ENCODE measurements around the gene CAPRIN1.
"Not testable (repeated sequence)": the region's sequence is repeated elsewhere in the genome, so short reads cannot be mapped to it uniquely, and the experiment has no call there.

The CAPRIN1 gene

GRCh38 chr11:34050581-34051348 is 766 bp upstream of the CAPRIN1 start:
- DNase-seq (ENCODE audit: low spot score), result no peak

DNA sequence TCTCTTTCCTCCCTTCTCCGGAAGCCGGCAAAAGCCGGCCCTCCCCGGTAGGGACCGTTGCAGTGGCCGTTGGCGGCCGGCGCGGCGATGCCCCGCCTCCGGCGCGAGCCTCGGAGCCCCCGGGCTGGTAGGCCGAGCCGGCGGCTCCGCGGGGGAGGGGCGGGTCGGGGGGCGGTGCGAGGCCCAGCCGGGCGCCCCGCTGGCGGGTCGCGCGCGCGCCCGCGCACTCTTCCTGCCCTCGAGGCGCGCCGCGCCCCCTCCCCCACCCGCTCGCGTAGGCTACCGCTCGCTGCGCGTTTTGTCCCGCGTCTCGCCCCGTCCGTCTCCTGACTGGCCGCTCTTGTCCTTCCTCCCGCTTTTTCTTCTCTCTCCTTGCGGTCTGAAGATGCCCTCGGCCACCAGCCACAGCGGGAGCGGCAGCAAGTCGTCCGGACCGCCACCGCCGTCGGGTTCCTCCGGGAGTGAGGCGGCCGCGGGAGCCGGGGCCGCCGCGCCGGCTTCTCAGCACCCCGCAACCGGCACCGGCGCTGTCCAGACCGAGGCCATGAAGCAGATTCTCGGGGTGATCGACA is 591 bp downstream of the CAPRIN1 start:
- DNase-seq (ENCODE audit: low spot score), result peak; percentile 84

GRCh38 chr11:34052608-34053160 is 1.2 kb downstream of the CAPRIN1 start:
- no peak for DNase-seq (ENCODE audit: low spot score)

- peak; percentile 67 for DNase-seq (ENCODE audit: low spot score)
Observed at GRCh38 chr11:34053161-34053686, 1.7 kb downstream of the CAPRIN1 start.

GRCh38 chr11:34054351-34054750 is 2.8 kb downstream of the CAPRIN1 start:
- not testable (repeated sequence) for DNase-seq (ENCODE audit: low spot score)

GRCh38 chr11:34055218-34056000 is 3.9 kb downstream of the CAPRIN1 start:
- no peak for DNase-seq (ENCODE audit: low spot score)

GRCh38 chr11:34056672-34057071 is 5.1 kb downstream of the CAPRIN1 start:
- DNase-seq (ENCODE audit: low spot score), result no peak

GRCh38 chr11:34063061-34063795 is 11.7 kb downstream of the CAPRIN1 start:
- DNase-seq (ENCODE audit: low spot score), result no peak

DNA sequence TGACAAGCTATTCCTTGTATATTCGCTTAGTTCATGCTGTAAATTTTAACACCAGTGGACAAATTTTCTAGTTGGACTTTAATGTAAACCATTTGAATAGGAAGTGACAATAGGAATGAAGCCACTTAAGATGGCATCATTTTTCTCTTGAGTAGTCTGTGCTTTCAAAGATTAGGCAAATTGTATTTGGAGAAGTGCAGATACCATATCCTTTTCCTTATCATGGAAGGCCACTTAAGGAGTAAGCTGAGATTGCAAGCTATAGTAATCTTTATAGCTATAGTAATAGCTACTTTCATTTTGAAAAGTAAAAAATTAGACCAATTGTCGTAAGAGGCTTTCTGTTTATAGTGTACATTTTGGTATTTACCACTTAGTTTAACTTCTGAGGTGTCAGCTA is 12.8 kb downstream of the CAPRIN1 start:
- no peak for DNase-seq (ENCODE audit: low spot score)

DNA sequence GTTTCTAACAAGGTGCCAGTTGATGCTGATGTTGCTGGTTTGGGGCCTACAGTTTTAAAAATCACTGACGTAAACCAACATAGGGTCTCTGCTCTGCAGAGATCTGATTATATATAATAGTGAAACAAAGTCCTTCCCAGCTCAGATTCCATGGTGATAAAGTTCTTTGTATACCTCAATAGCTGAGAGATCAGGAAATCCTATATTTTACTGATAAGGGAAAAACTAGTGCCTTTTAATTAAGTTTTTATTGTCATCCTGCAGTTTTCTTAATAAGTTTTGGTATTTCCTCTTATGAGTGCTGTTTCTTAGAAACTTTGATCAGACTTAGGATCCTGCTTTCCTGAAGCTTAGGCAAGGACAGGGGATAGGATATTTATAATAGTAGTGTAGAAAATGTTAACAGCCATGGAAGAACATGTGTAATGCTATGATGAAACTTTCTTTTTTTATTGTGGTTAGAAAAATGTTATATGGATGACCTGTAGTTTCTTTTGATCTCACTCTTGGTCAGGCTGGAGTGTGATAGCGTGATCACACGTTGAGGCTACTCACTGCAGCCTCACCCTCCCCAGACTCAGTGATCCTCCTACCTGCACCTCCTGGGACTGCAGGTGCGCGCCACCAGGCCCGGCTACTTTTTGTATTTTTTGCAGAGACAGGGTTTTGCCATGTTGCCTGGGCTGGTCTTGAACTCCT is 14.1 kb downstream of the CAPRIN1 start:
- no peak for DNase-seq (ENCODE audit: low spot score)

DNA sequence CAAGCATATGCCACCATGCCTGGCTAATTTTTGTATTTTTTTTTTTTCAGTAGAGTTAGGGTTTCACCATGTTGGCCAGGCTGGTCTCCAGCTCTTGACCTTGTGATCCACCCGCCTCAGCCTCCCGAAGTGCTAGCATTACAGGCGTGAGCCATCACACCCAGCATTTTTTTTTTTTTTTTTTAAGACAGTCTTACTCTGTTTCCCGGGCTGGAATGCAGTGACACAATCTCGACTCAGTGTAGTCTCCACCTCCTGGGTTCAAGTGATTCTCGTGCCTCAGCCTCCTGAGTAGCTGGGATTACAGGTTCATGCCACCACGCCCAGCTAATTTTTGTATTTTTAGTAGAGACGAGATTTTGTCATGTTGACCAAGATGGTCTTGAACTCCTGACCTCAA is 15.2 kb downstream of the CAPRIN1 start:
- DNase-seq (ENCODE audit: low spot score), result not testable (repeated sequence)

GRCh38 chr11:34067383-34068065 is 16.0 kb downstream of the CAPRIN1 start:
- DNase-seq (ENCODE audit: low spot score), result no peak

DNA sequence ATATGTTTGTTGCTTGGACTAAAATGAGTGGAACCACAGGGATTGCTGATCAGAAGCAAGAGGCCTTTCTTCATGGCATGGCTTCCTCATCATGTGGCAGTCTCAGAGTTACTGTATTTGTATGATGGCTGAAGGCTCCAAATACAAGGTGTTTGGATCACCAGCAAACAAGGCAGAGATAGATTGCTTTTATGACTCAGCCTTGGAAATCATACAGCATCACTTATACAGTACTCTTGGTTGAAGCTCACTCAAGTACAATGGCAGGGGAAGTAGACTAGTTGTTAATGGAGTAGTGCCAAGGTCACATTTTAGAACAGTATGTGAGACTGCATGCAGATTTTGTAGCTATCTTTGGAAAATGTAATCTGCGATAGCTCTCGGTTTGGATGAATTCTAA is 16.6 kb downstream of the CAPRIN1 start:
- DNase-seq (ENCODE audit: low spot score), result no peak

DNA sequence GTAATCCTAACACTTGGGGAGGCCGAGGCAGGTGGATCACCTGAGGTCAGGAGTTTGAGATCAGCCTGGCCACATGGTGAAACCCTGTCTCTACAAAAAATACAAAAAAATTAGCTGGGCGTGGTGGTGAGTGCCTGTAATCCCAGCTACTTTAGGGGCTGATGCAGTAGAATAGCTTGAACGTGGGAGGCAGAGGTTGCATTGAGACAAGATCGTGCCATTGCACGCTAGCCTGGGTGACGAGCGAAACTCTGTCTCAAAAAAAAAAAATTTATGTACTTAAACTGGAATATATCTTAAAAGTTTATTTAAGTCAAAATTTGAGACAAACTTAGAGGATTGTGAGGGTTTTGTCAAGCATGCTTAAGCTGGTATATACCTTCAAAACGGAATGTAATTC is 19.8 kb downstream of the CAPRIN1 start:
- not testable (repeated sequence) for DNase-seq (ENCODE audit: low spot score)

- no peak for DNase-seq (ENCODE audit: low spot score)
Observed at GRCh38 chr11:34072041-34072440, 20.5 kb downstream of the CAPRIN1 start.

- no peak for DNase-seq (ENCODE audit: low spot score)
Observed at GRCh38 chr11:34072832-34073231, 21.3 kb downstream of the CAPRIN1 start.

DNA sequence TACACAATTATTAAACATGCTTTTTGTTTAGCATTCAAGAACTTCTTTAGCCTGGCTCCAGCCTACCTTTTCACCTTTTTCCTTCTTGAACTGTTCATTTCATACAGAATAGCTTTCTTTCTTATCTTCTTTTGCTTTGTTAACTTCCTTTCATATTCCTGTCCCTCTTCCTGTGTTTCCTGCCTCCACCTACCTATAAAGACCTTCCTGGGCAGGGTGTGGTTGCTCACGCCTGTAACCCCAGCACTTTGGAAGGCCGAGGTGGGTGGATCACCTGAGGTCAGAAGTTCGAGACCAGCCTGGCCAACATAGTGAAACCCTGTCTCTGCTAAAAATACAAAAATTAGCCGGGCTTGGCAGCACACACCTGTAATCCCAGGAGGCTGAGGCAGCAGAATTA is 22.9 kb downstream of the CAPRIN1 start:
- DNase-seq (ENCODE audit: low spot score), result no peak

GRCh38 chr11:34075178-34075820 is 23.8 kb downstream of the CAPRIN1 start:
- peak; percentile 11 for DNase-seq (ENCODE audit: low spot score)

- DNase-seq (ENCODE audit: low spot score), result no peak
Observed at GRCh38 chr11:34080609-34081008, 29.1 kb downstream of the CAPRIN1 start.

DNA sequence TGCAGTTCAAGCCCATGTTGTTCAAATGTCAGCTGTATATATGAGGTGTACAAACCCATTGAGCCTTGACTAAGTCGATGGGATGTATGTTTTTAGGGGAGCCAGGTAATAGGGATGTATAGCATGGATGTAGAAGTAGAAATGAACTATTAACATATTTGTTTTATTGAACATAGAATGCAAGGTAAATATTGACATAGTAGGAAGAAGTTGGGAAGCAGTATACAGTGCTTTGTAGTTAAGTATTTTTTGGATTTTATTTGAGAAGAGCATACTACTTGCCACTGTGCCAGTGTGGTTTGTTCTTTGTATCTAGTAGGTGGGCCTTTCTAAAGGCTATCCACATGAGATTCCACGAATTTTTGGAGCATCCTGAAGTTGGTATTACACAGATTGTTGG is 33.1 kb downstream of the CAPRIN1 start:
- DNase-seq (ENCODE audit: low spot score), result no peak
